ENCODE measurements around the gene ANXA2. TPM values are rescaled to one million over a fixed set of nuclear protein-coding genes. Genes with fewer than 3 reads are reported as not detected.

Gene ANXA2
- total RNA-seq, 2 experiments from 2014 or later: 26.5 to 43.4 TPM

DNA sequence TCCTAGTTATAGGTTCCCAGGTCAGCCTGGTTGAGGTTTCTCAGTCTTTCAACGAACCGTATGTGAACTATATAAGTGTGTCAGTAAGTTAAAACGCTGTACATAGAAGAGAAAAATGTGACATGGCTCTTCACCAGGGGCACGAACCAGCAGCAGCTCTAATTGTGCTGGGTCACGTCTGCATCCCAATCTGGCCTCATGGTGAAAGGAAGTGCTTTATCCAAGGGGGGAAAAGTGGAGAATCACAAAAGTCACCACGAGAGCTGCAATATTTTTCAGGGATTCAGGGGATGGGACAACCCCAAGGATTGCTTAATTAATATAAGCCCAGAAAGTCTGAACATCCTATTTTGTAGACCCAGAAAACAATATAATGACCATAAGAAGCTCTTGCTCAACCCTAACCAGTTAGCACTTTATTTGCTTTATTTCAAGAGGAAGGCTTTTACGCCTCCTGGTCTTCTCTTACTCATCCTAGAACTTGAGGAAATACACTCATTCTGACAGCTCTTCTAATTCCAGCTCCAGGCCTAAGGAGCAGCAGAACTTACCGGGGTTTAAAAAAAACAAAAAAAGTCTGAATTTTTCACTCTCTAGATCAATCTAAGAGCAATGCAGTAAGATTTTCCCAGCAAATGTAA, 16.5 kb downstream of the ANXA2 start:
- Histone ChIP-seq H3K36me3 (ENCODE audit: insufficient read depth, low read length) (no peaks in the 10 kb centered on the region), H3K79me2 (ENCODE audit: insufficient read depth, low read depth, low read length) (no peaks in the 10 kb centered on the region), H4K20me1 (ENCODE audit: insufficient read depth, low read length) (no peaks in the 10 kb centered on the region), H3K4me3 (ENCODE audit: low read depth, low read length, poor library complexity, severe bottlenecking) (no peak overlapping the region), H3K4me2 (ENCODE audit: low read length) (no peak overlapping the region), H3K27ac (ENCODE audit: low read depth, low read length, poor library complexity, severe bottlenecking) (no peak overlapping the region), H3K9me3 (ENCODE audit: low read length) (no peaks in the 10 kb centered on the region), H3K4me1 (ENCODE audit: insufficient read depth, low read length, poor library complexity, severe bottlenecking) (no peaks in the 10 kb centered on the region), H2AFZ (ENCODE audit: low read length) (no peak overlapping the region), H3K9me2 (ENCODE audit: insufficient read depth, low read length) (no peaks in the 10 kb centered on the region)
- ChIA-PET CTCF (ENCODE audit: unreplicated experiment) (no interaction called here), POLR2A (no interaction called here)
- DNase-seq (ENCODE audit: low spot score): no peak
- no TSS peak for BruUV-seq (replicated peaks)
- intact Hi-C loops (cut with micrococcal nuclease; ENCODE audit: unreplicated experiment): no loop called here
- no peak for TF ChIP-seq EZH2phosphoT487 (IDR thresholded peaks at IDR 0.05; ENCODE audit: borderline replicate concordance, low read depth, low read length)
- TF ChIP-seq, protein P1, sequence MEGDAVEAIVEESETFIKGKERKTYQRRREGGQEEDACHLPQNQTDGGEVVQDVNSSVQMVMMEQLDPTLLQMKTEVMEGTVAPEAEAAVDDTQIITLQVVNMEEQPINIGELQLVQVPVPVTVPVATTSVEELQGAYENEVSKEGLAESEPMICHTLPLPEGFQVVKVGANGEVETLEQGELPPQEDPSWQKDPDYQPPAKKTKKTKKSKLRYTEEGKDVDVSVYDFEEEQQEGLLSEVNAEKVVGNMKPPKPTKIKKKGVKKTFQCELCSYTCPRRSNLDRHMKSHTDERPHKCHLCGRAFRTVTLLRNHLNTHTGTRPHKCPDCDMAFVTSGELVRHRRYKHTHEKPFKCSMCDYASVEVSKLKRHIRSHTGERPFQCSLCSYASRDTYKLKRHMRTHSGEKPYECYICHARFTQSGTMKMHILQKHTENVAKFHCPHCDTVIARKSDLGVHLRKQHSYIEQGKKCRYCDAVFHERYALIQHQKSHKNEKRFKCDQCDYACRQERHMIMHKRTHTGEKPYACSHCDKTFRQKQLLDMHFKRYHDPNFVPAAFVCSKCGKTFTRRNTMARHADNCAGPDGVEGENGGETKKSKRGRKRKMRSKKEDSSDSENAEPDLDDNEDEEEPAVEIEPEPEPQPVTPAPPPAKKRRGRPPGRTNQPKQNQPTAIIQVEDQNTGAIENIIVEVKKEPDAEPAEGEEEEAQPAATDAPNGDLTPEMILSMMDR (conservative IDR thresholded peaks at IDR 0.05; ENCODE audit: low read length): no peak

DNA sequence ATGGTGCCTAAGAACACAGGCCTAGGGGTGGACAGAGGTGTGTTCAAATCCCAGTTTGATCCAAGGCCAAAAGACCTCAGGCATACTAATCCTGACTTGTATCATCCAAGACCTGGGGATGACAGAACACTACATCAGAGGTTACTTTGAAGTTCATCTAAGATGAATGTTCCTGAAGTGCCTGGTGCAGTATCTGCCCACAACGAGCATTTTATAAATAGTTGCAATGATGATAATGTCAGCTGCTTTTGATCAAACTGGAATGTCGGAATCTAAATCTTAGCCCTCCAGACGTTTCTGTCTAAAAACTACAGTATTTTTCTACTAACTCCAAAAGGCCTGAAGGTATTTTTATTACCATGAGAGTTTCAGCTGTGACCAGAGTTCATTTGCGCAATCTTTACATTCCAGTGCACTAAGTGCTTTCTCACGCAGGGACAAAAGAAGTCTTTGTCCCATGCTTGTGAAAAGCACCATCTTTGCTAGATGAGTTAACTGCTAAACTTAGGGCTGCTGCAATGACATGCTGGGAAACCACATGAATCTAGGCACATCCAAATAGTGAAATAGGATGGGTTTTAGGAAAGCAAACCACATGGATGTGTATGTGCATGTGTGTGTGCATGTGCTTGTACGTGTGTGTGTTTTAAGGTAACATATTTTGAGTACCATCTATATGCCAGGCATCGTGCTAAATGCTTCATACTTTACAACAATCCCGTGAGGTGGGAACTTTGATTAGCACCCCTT, 18.1 kb downstream of the ANXA2 start:
- no peak for DNase-seq (ENCODE audit: low spot score)
- BruUV-seq (replicated peaks): no TSS peak
- intact Hi-C loops (cut with micrococcal nuclease; ENCODE audit: unreplicated experiment): no loop called here
- Histone ChIP-seq H3K4me1 (ENCODE audit: insufficient read depth, low read length, poor library complexity, severe bottlenecking) (no peaks in the 10 kb centered on the region), H3K4me3 (ENCODE audit: low read depth, low read length, poor library complexity, severe bottlenecking) (no peak overlapping the region), H2AFZ (ENCODE audit: low read length) (no peak overlapping the region), H3K9me2 (ENCODE audit: insufficient read depth, low read length) (no peaks in the 10 kb centered on the region), H3K9me3 (ENCODE audit: low read length) (no peaks in the 10 kb centered on the region), H4K20me1 (ENCODE audit: insufficient read depth, low read length) (no peaks in the 10 kb centered on the region), H3K79me2 (ENCODE audit: insufficient read depth, low read depth, low read length) (no peaks in the 10 kb centered on the region), H3K27ac (ENCODE audit: low read depth, low read length, poor library complexity, severe bottlenecking) (no peak overlapping the region), H3K4me2 (ENCODE audit: low read length) (no peak overlapping the region), H3K36me3 (ENCODE audit: insufficient read depth, low read length) (no peaks in the 10 kb centered on the region)
- ChIA-PET POLR2A (no interaction called here), CTCF (ENCODE audit: unreplicated experiment) (no interaction called here)
- TF ChIP-seq EZH2phosphoT487 (IDR thresholded peaks at IDR 0.05; ENCODE audit: borderline replicate concordance, low read depth, low read length): no peak
- TF ChIP-seq, protein P1 (conservative IDR thresholded peaks at IDR 0.05; ENCODE audit: low read length): no peak

DNA sequence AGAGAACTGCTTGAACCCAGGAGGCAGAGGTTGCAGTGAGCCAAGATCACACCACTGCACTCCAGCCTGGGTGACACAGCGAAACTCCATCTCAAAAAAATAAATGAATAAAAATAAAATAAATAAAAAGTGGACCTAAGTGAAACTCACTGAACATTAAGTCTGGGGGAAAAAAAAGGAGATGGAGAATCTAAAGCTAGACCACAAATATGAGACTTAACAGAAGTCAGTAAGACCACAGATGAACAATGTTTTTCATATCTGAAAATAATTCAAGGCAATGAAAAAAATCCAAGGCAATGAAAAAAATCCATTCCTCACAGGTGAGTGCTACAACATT, 18.6 kb downstream of the ANXA2 start:
- Histone ChIP-seq H2AFZ (ENCODE audit: low read length) (no peak overlapping the region), H3K4me3 (ENCODE audit: low read depth, low read length, poor library complexity, severe bottlenecking) (no peak overlapping the region), H3K36me3 (ENCODE audit: insufficient read depth, low read length) (no peaks in the 10 kb centered on the region), H3K79me2 (ENCODE audit: insufficient read depth, low read depth, low read length) (no peaks in the 10 kb centered on the region), H3K27ac (ENCODE audit: low read depth, low read length, poor library complexity, severe bottlenecking) (no peak overlapping the region), H3K9me3 (ENCODE audit: low read length) (no peaks in the 10 kb centered on the region), H3K4me2 (ENCODE audit: low read length) (no peak overlapping the region), H3K4me1 (ENCODE audit: insufficient read depth, low read length, poor library complexity, severe bottlenecking) (no peaks in the 10 kb centered on the region), H3K9me2 (ENCODE audit: insufficient read depth, low read length) (no peaks in the 10 kb centered on the region), H4K20me1 (ENCODE audit: insufficient read depth, low read length) (no peaks in the 10 kb centered on the region)
- no TSS peak for BruUV-seq (replicated peaks)
- ChIA-PET POLR2A (no interaction called here), CTCF (ENCODE audit: unreplicated experiment) (no interaction called here)
- intact Hi-C loops (cut with micrococcal nuclease; ENCODE audit: unreplicated experiment): no loop called here
- TF ChIP-seq EZH2phosphoT487 (IDR thresholded peaks at IDR 0.05; ENCODE audit: borderline replicate concordance, low read depth, low read length): no peak
- no peak for DNase-seq (ENCODE audit: low spot score)
